Caco-2 (cell line): ENCODE data around the gene SCFD2. TPM values are rescaled to one million over a fixed set of nuclear protein-coding genes. Genes with fewer than 3 reads are reported as not detected.
"Not testable (repeated sequence)": the region's sequence is repeated elsewhere in the genome, so short reads cannot be mapped to it uniquely, and the experiment has no call there.

Source experiments
- BruUV-seq: library from RNA; stranded (reverse); fragments of 400-500 nt; replicated peaks from 2 replicates; lab custom pipeline; 2021; lab: Mats Ljungman, UMichigan
- CTCF ChIA-PET: fragments of 300-600 bp; sonication (Branson Sonifier 250); formaldehyde crosslinking; loops from one replicate; lab custom pipeline; 2022; ENCODE audit warnings: antibody characterized with exemption; lab: Charles Lee
- POLR2A ChIA-PET: fragments of 300-600 bp; sonication (Branson Sonifier 250); formaldehyde crosslinking; loops from one replicate; lab custom pipeline; 2022; ENCODE audit warnings: antibody characterized with exemption; lab: Charles Lee
- DNase-seq, 2 experiments: peaks; one replicate each; pipeline versions ENCODE4 v3.0.0 to v3.0.0-alpha.2; 2020 to 2022
- H3K27me3 ChIP-seq: replicated peaks from 2 replicates; pipeline ENCODE4 v1.6.0; 2011; ENCODE audit warnings: low read length; ENCODE audit not compliant: control insufficient read depth, insufficient read depth
- H3K36me3 ChIP-seq: 2 replicates; pipeline ENCODE4 v1.5.1; 2011; ENCODE audit warnings: low read length; ENCODE audit not compliant: control insufficient read depth, insufficient read depth
- H3K4me1 ChIP-seq: fragments of 250-450 bp; sonication (Bioruptor Pico); 2 replicates; pipeline ENCODE4 v1.5.1; 2020; ENCODE audit warnings: mild to moderate bottlenecking
- H3K4me3 ChIP-seq: 2 replicates; pipeline ENCODE4 v1.5.1; 2011; ENCODE audit warnings: low read depth, mild to moderate bottlenecking, control low read depth, low read length
- H3K9me3 ChIP-seq: fragments of 250-450 bp; sonication (Bioruptor Pico); 2 replicates; pipeline ENCODE4 v1.5.1; 2020; ENCODE audit warnings: mild to moderate bottlenecking, moderate library complexity
- H3K27ac Mint-ChIP-seq: one replicate; pipeline ENCODE4 v1.8.0; 2022; ENCODE audit warnings: mixed read lengths; ENCODE audit not compliant: unreplicated experiment
- H3K27me3 Mint-ChIP-seq: one replicate; pipeline ENCODE4 v1.8.0; 2022; ENCODE audit warnings: mixed read lengths; ENCODE audit not compliant: insufficient read depth, unreplicated experiment
- H3K36me3 Mint-ChIP-seq: one replicate; pipeline ENCODE4 v1.8.0; 2022; ENCODE audit warnings: mild to moderate bottlenecking, mixed read lengths; ENCODE audit not compliant: insufficient read depth, unreplicated experiment
- H3K4me1 Mint-ChIP-seq: one replicate; pipeline ENCODE4 v1.8.0; 2022; ENCODE audit warnings: low read depth, mixed read lengths; ENCODE audit not compliant: unreplicated experiment
- H3K4me3 Mint-ChIP-seq: one replicate; pipeline ENCODE4 v1.8.0; 2022; ENCODE audit warnings: mild to moderate bottlenecking, moderate library complexity, mixed read lengths; ENCODE audit not compliant: unreplicated experiment
- H3K9me3 Mint-ChIP-seq: one replicate; pipeline ENCODE4 v1.8.0; 2022; ENCODE audit warnings: mixed read lengths; ENCODE audit not compliant: unreplicated experiment
- intact Hi-C: fragments of 100-400 bp; cut with micrococcal nuclease; formaldehyde crosslinking; loops from one replicate; pipeline ENCODE4 v1.10.0; 2022; ENCODE audit not compliant: unreplicated experiment
- total RNA-seq: library from RNA; stranded (reverse); gene quantifications from 2 replicates; pipeline ENCODE4 v1.2.3, GENCODE V29; 2022
- TF ChIP-seq, protein P1 (sequence below), 2 experiments: fragments of 200-600 bp in 1 of 2; IDR thresholded peaks; 1 replicate in 1 of 2; 2 replicates in 1 of 2; pipeline versions ENCODE4 v1.5.1 to v1.8.0; 2011 to 2022; ENCODE audit warnings: antibody characterized with exemption in 1 of 2, control low read depth in 1 of 2, inconsistent platforms in 1 of 2, low read depth in 1 of 2, low read length in 1 of 2, mild to moderate bottlenecking in 1 of 2, moderate library complexity in 1 of 2; ENCODE audit not compliant: insufficient read depth in 1 of 2, severe bottlenecking in 1 of 2, unreplicated experiment in 1 of 2

SCFD2 gene
- total RNA-seq, 1 experiment from 2014 or later, result 12.2 TPM

DNA sequence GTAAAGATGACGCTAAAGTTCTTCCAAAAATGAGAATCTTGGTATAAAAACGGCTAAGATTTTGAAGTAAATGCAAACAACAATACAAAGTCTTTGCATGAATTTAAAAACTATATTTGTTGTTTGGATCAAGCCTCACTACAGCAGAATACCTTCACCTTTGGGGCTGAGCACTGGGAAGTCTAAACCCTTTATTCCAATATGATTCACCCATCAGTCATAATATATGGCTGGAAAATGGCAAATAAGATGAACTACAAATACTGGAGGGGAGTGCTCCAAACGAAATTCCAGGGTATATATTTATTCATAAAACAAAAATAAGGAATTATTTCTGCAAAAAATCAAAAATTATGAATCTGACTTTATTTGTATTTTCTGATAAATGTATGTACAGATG lies 138.4 kb downstream of the SCFD2 start:
- Mint-ChIP-seq H3K4me3 (no peak overlapping the region), H3K36me3 (no peaks in the 10 kb centered on the region), H3K9me3 (no peaks in the 10 kb centered on the region), H3K27ac (no peak overlapping the region), H3K27me3 (no peaks in the 10 kb centered on the region), H3K4me1 (no peaks in the 10 kb centered on the region)
- Histone ChIP-seq H3K9me3 (no peaks in the 10 kb centered on the region), H3K27me3 (no peaks in the 10 kb centered on the region), H3K36me3 (no peaks in the 10 kb centered on the region), H3K4me3 (no peak overlapping the region), H3K4me1 (peaks cover 10% of the 10 kb centered on the region; the same call in 1 of the 2 replicates)
- TF ChIP-seq, protein P1, sequence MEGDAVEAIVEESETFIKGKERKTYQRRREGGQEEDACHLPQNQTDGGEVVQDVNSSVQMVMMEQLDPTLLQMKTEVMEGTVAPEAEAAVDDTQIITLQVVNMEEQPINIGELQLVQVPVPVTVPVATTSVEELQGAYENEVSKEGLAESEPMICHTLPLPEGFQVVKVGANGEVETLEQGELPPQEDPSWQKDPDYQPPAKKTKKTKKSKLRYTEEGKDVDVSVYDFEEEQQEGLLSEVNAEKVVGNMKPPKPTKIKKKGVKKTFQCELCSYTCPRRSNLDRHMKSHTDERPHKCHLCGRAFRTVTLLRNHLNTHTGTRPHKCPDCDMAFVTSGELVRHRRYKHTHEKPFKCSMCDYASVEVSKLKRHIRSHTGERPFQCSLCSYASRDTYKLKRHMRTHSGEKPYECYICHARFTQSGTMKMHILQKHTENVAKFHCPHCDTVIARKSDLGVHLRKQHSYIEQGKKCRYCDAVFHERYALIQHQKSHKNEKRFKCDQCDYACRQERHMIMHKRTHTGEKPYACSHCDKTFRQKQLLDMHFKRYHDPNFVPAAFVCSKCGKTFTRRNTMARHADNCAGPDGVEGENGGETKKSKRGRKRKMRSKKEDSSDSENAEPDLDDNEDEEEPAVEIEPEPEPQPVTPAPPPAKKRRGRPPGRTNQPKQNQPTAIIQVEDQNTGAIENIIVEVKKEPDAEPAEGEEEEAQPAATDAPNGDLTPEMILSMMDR (IDR thresholded peaks at IDR 0.05; ENCODE audit: insufficient read depth in 1 of 2, low read depth in 1 of 2, low read length in 1 of 2, severe bottlenecking in 1 of 2, unreplicated experiment in 1 of 2), result no peak
- POLR2A ChIA-PET, result no interaction called here
- DNase-seq, result no peak
- intact Hi-C loops, result no loop called here
- CTCF ChIA-PET, result no interaction called here
- no TSS peak for BruUV-seq

- no peak overlapping the region for H3K4me3 ChIP-seq
- no peak for DNase-seq
- intact Hi-C loops, result no loop called here
- ChIA-PET POLR2A (no interaction called here), CTCF (no interaction called here)
- TF ChIP-seq, protein P1 (IDR thresholded peaks at IDR 0.05; ENCODE audit: insufficient read depth in 1 of 2, low read depth in 1 of 2, low read length in 1 of 2, severe bottlenecking in 1 of 2, unreplicated experiment in 1 of 2), result no peak
- H3K4me1 ChIP-seq, result peaks cover 10% of the 10 kb centered on the region; the same call in 1 of the 2 replicates
- no peaks in the 10 kb centered on the region for H3K27me3 Mint-ChIP-seq
- no peaks in the 10 kb centered on the region for H3K36me3 Mint-ChIP-seq
- H3K9me3 Mint-ChIP-seq, result peaks cover 10% of the 10 kb centered on the region
- no peaks in the 10 kb centered on the region for H3K36me3 ChIP-seq
- H3K27ac Mint-ChIP-seq, result no peak overlapping the region
- no peaks in the 10 kb centered on the region for H3K4me1 Mint-ChIP-seq
- no peak overlapping the region for H3K4me3 Mint-ChIP-seq
- no peaks in the 10 kb centered on the region for H3K9me3 ChIP-seq
- no TSS peak for BruUV-seq
- H3K27me3 ChIP-seq, result no peaks in the 10 kb centered on the region
These were observed 143.9 kb downstream of the SCFD2 start for GRCh38 chr4:53221832-53222480.

- H3K27ac Mint-ChIP-seq, H3K36me3 Mint-ChIP-seq, H3K36me3 ChIP-seq, H3K4me3 Mint-ChIP-seq, CTCF ChIA-PET, H3K9me3 ChIP-seq, DNase-seq, H3K4me1 Mint-ChIP-seq, H3K9me3 Mint-ChIP-seq, H3K27me3 ChIP-seq, intact Hi-C loops, H3K4me3 ChIP-seq, H3K27me3 Mint-ChIP-seq, POLR2A ChIA-PET, BruUV-seq: not testable (repeated sequence)
- H3K4me1 ChIP-seq, result peaks cover 10% of the 10 kb centered on the region; the same call in 1 of the 2 replicates
These were observed 146.7 kb downstream of the SCFD2 start for GRCh38 chr4:53219148-53219547.
